Mesenchymal stem cell (in vitro differentiated cells and primary cell): ENCODE results near the gene LCORL.

Experiments used
- DNase-seq: peaks from one replicate; pipeline ENCODE4 v3.0.0-alpha.2; 2013
- H2AFZ ChIP-seq: one replicate; pipeline ENCODE4 v1.6.1; 2013; ENCODE audit warnings: low read depth, mild to moderate bottlenecking, control low read depth, inconsistent platforms, low read length, moderate library complexity
- H2AK5ac ChIP-seq: 2 replicates; pipeline ENCODE4 v1.6.1; 2013; ENCODE audit warnings: low read length, moderate library complexity, mild to moderate bottlenecking, inconsistent platforms; ENCODE audit not compliant: severe bottlenecking
- H2BK120ac ChIP-seq: one replicate; pipeline ENCODE4 v1.6.1; 2013; ENCODE audit warnings: low read depth, mild to moderate bottlenecking, inconsistent platforms, low read length, moderate library complexity
- H2BK12ac ChIP-seq, 2 experiments: one replicate each; pipeline ENCODE4 v1.6.1; 2013; ENCODE audit warnings: inconsistent platforms in 2 of 2, low read length in 2 of 2, mild to moderate bottlenecking in 2 of 2, moderate library complexity in 2 of 2, control low read depth in 1 of 2
- H2BK15ac ChIP-seq: one replicate; pipeline ENCODE4 v1.6.1; 2013; ENCODE audit warnings: mild to moderate bottlenecking, low read depth, inconsistent platforms; ENCODE audit not compliant: poor library complexity, severe bottlenecking
- H2BK5ac ChIP-seq: 2 replicates; pipeline ENCODE4 v1.6.1; 2013; ENCODE audit warnings: low read depth, mild to moderate bottlenecking, low read length, control low read depth, inconsistent platforms; ENCODE audit not compliant: poor library complexity, severe bottlenecking
- H3K14ac ChIP-seq, 2 experiments: one replicate each; pipeline ENCODE4 v1.6.1; 2013; ENCODE audit warnings: inconsistent platforms in 2 of 2, low read length in 2 of 2, control low read depth in 1 of 2, mild to moderate bottlenecking in 1 of 2, moderate library complexity in 1 of 2
- H3K18ac ChIP-seq, 2 experiments: one replicate each; pipeline ENCODE4 v1.6.1; 2013; ENCODE audit warnings: inconsistent platforms in 2 of 2, low read length in 2 of 2, control low read depth in 1 of 2, low read depth in 1 of 2, mild to moderate bottlenecking in 1 of 2
- H3K23ac ChIP-seq, 2 experiments: one replicate each; pipeline ENCODE4 v1.6.1; 2013; ENCODE audit warnings: inconsistent platforms in 2 of 2, low read length in 2 of 2, mild to moderate bottlenecking in 2 of 2, moderate library complexity in 2 of 2, control low read depth in 1 of 2
- H3K27ac ChIP-seq: 2 replicates; pipeline ENCODE4 v1.5.1; 2013; ENCODE audit warnings: mild to moderate bottlenecking, moderate library complexity, low read length, control low read depth, inconsistent platforms; ENCODE audit not compliant: poor library complexity, severe bottlenecking
- H3K27me3 ChIP-seq, 2 experiments: 2 replicates each; pipeline versions ENCODE4 v1.6.1 to v1.7.0; 2013; ENCODE audit warnings: low read length in 2 of 2, mild to moderate bottlenecking in 2 of 2, moderate library complexity in 2 of 2, control low read depth in 1 of 2, inconsistent platforms in 1 of 2; ENCODE audit not compliant: control insufficient read depth in 1 of 2, insufficient read depth in 1 of 2
- H3K36me3 ChIP-seq, 2 experiments: 2 replicates each; pipeline versions ENCODE4 v1.6.1 to v1.7.0; 2013; ENCODE audit warnings: low read length in 2 of 2, control low read depth in 1 of 2, inconsistent platforms in 1 of 2, low read depth in 1 of 2, mild to moderate bottlenecking in 1 of 2; ENCODE audit not compliant: insufficient read depth in 2 of 2, control insufficient read depth in 1 of 2
- H3K4ac ChIP-seq, 2 experiments: one replicate each; pipeline ENCODE4 v1.6.1; 2013; ENCODE audit warnings: inconsistent platforms in 2 of 2, low read length in 2 of 2, mild to moderate bottlenecking in 2 of 2, moderate library complexity in 2 of 2, control low read depth in 1 of 2, low read depth in 1 of 2
- H3K4me1 ChIP-seq: 2 replicates; pipeline ENCODE4 v1.6.1; 2013; ENCODE audit warnings: low read depth, low read length, control low read depth; ENCODE audit not compliant: control insufficient read depth, insufficient read depth
- H3K4me2 ChIP-seq: 2 replicates; pipeline ENCODE4 v1.6.1; 2013; ENCODE audit warnings: low read length, mild to moderate bottlenecking, inconsistent platforms; ENCODE audit not compliant: poor library complexity, severe bottlenecking
- H3K4me3 ChIP-seq, 2 experiments: 2 replicates each; pipeline versions ENCODE4 v1.5.1 to v1.7.0; 2013; ENCODE audit warnings: low read length in 2 of 2, mild to moderate bottlenecking in 2 of 2, control low read depth in 1 of 2, low read depth in 1 of 2; ENCODE audit not compliant: insufficient read depth in 1 of 2
- H3K79me1 ChIP-seq: replicated peaks from 2 replicates; pipeline ENCODE4 v1.6.1; 2013; ENCODE audit warnings: mild to moderate bottlenecking, control low read depth, low read length, inconsistent platforms; ENCODE audit not compliant: poor library complexity, severe bottlenecking
- H3K9ac ChIP-seq: 2 replicates; pipeline ENCODE4 v1.7.0; 2013; ENCODE audit warnings: mild to moderate bottlenecking, low read length, moderate library complexity
- H3K9me3 ChIP-seq: 2 replicates; pipeline ENCODE4 v1.7.0; 2013; ENCODE audit warnings: mild to moderate bottlenecking, low read length; ENCODE audit not compliant: control insufficient read depth
- H4K8ac ChIP-seq: one replicate; pipeline ENCODE4 v1.6.1; 2013; ENCODE audit warnings: inconsistent platforms, mild to moderate bottlenecking, low read length, moderate library complexity
- H4K91ac ChIP-seq: one replicate; pipeline ENCODE4 v1.6.1; 2013; ENCODE audit warnings: mild to moderate bottlenecking, low read length, inconsistent platforms
- WGBS: methylation state at CpG from one replicate; pipeline ENCODE4 v1.1.7; 2013; ENCODE audit warnings: mixed read lengths; 5-methylcytosine and 5-hydroxymethylcytosine counted together

LCORL gene

GRCh38 chr4:17961249-17961648 is 60.3 kb downstream of the LCORL start:
- Histone ChIP-seq H4K91ac (no peak overlapping the region), H3K27ac (no peak overlapping the region), H2BK12ac (no peak overlapping the region), H3K4me3 (no peak overlapping the region), H3K9ac (no peak overlapping the region), H3K9me3 (no peaks in the 10 kb centered on the region), H3K79me1 (peaks cover 2% of the 10 kb centered on the region), H3K23ac (no peak overlapping the region), H2BK15ac (no peak overlapping the region), H3K36me3 (peaks cover 0 to 24% of the 10 kb centered on the region in 2 experiments), H3K4me2 (no peak overlapping the region), H2AK5ac (no peak overlapping the region), H3K4ac (no peak overlapping the region), H3K14ac (no peak overlapping the region), H2BK5ac (no peak overlapping the region), H3K27me3 (no peaks in the 10 kb centered on the region), H2AFZ (no peak overlapping the region), H3K4me1 (no peaks in the 10 kb centered on the region), H3K18ac (no peak overlapping the region), H4K8ac (no peak overlapping the region), H2BK120ac (no peak overlapping the region)
- DNase-seq, result no peak

- no peak overlapping the region for H3K27ac ChIP-seq
- 88% methylated on average over 2 of the region's 3 CpGs for WGBS
- H2AK5ac ChIP-seq, result no peak overlapping the region
- no peak overlapping the region for H3K18ac ChIP-seq
- no peak overlapping the region for H3K4me2 ChIP-seq
- H3K4me1 ChIP-seq, result no peaks in the 10 kb centered on the region
- no peak overlapping the region for H2BK15ac ChIP-seq
- H3K27me3 ChIP-seq, result no peaks in the 10 kb centered on the region
- H2BK12ac ChIP-seq, result no peak overlapping the region
- H3K36me3 ChIP-seq, result peaks cover 0 to 46% of the 10 kb centered on the region in 2 experiments
- no peak overlapping the region for H4K91ac ChIP-seq
- H3K4ac ChIP-seq, result no peak overlapping the region
- H4K8ac ChIP-seq, result no peak overlapping the region
- H3K79me1 ChIP-seq, result peaks cover 1% of the 10 kb centered on the region
- no peak overlapping the region for H2AFZ ChIP-seq
- DNase-seq, result no peak
- H3K4me3 ChIP-seq, result no peak overlapping the region
- no peak overlapping the region for H2BK120ac ChIP-seq
- no peak overlapping the region for H3K9ac ChIP-seq
- no peak overlapping the region for H3K23ac ChIP-seq
- H2BK5ac ChIP-seq, result no peak overlapping the region
- H3K9me3 ChIP-seq, result no peaks in the 10 kb centered on the region
- no peak overlapping the region for H3K14ac ChIP-seq
Measured at GRCh38 chr4:17958181-17958580, 63.4 kb downstream of the LCORL start.

- Histone ChIP-seq H3K4ac (no peak overlapping the region), H3K36me3 (peaks cover 0 to 46% of the 10 kb centered on the region in 2 experiments), H3K27me3 (no peaks in the 10 kb centered on the region), H4K91ac (no peak overlapping the region), H3K4me2 (no peak overlapping the region), H2BK5ac (no peak overlapping the region), H3K9me3 (no peaks in the 10 kb centered on the region), H2AK5ac (no peak overlapping the region), H2BK12ac (no peak overlapping the region), H3K18ac (no peak overlapping the region), H2BK15ac (no peak overlapping the region), H3K14ac (no peak overlapping the region), H3K27ac (no peak overlapping the region), H3K9ac (no peak overlapping the region), H2AFZ (no peak overlapping the region), H3K4me3 (no peak overlapping the region), H3K23ac (no peak overlapping the region), H2BK120ac (no peak overlapping the region), H3K79me1 (peaks cover 1% of the 10 kb centered on the region), H3K4me1 (no peaks in the 10 kb centered on the region), H4K8ac (no peak overlapping the region)
- no CpG with 5 or more reads among the region's 1 CpG for WGBS
- peak; percentile 20 for DNase-seq
Measured at GRCh38 chr4:17957688-17958087, 63.9 kb downstream of the LCORL start.

- H3K27me3 ChIP-seq, result no peaks in the 10 kb centered on the region
- H2BK12ac ChIP-seq, result no peak overlapping the region
- H3K36me3 ChIP-seq, result peaks cover 0 to 41% of the 10 kb centered on the region in 2 experiments
- no peak overlapping the region for H2BK15ac ChIP-seq
- H3K79me1 ChIP-seq, result peaks cover 1% of the 10 kb centered on the region
- H3K9ac ChIP-seq, result no peak overlapping the region
- 97% methylated on average over 3 of the region's 4 CpGs for WGBS
- no peak overlapping the region for H3K4ac ChIP-seq
- H2AFZ ChIP-seq, result no peak overlapping the region
- H3K4me2 ChIP-seq, result no peak overlapping the region
- no peaks in the 10 kb centered on the region for H3K4me1 ChIP-seq
- no peak overlapping the region for H3K4me3 ChIP-seq
- no peak overlapping the region for H2BK5ac ChIP-seq
- H3K23ac ChIP-seq, result no peak overlapping the region
- no peak overlapping the region for H4K8ac ChIP-seq
- H4K91ac ChIP-seq, result no peak overlapping the region
- no peaks in the 10 kb centered on the region for H3K9me3 ChIP-seq
- H3K18ac ChIP-seq, result no peak overlapping the region
- H3K27ac ChIP-seq, result no peak overlapping the region
- DNase-seq, result no peak
- no peak overlapping the region for H2AK5ac ChIP-seq
- no peak overlapping the region for H2BK120ac ChIP-seq
- H3K14ac ChIP-seq, result no peak overlapping the region
Measured at GRCh38 chr4:17956245-17956644, 65.3 kb downstream of the LCORL start.
